AG09319 (cell line): ENCODE results near the gene ARHGAP15.

Source experiments
- DNase-seq: peaks from one replicate; pipeline ENCODE4 v3.0.0-alpha.2; 2010; ENCODE audit warnings: low read depth; ENCODE audit errors: extremely low read depth
- CTCF ChIP-seq: IDR thresholded peaks from 2 replicates; pipeline ENCODE4 v1.5.1; 2011; ENCODE audit warnings: low read depth, mild to moderate bottlenecking, inconsistent platforms, low read length, moderate library complexity

Gene ARHGAP15

GRCh38 chr2:143640826-143641225, 511.6 kb downstream of the ARHGAP15 start:
- DNase-seq, result no peak

DNA sequence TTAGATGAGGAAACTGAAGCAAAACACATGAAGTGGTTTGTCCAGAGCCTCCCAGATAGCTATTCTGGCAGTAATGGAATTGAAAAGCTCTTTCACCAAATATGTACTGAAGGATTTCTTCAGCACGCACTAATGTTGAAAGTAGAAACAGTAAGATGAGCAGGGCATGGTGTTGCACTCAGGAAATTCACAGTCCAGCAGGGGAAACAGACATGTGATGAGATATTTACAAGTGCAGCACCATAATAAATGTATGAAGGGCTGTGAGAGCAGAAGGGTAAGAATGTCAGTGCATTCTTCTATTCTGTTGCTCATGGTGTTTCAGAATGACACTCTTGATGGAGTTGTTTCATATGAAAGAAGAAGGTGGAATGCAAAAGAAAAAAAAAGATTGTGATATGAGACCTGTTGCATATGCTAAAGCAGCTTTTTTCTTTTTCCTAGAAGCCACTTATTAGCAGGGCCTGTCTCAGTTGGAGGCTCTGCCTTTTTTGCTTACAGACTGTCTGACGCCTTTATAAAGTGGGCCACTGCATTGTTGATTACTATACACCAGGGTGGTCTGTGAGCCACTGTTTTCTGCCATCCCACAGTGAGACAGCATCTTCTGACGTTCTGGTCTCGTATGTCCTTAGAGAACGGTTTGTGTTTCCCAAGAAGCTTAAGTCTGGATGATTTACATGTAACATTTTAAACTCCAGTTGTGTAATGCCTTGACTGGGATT, 516.9 kb downstream of the ARHGAP15 start:
- no peak for TF ChIP-seq CTCF
- DNase-seq, result no peak

More at GRCh38 chr2:143640826-143641225, 511.6 kb downstream of the ARHGAP15 start:
- TF ChIP-seq CTCF, result no peak

GRCh38 chr2:143649226-143649740, 520.1 kb downstream of the ARHGAP15 start:
- no peak for TF ChIP-seq CTCF
- DNase-seq, result no peak

DNA sequence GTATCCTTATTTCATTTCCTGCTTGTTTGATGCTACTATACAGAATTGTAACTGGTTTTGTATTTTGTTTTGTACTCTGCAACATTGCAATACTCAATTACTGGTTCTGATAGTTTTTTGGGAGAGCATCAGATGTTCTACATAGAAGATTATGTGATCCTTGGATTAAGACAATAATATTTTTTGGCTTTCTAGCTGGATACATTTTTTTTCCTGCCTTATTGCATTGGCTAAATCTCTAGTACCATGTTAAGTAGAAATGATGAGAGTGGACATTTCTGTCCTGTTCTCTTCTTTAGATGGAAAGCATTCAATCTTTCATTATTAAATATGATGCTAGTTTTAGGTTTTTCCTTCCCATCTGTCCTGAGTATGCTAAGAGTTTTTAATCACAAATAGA, 523.5 kb downstream of the ARHGAP15 start:
- no peak for TF ChIP-seq CTCF
- DNase-seq, result no peak

- no peak for TF ChIP-seq CTCF
- DNase-seq, result no peak
Measured at GRCh38 chr2:143668234-143668633, 539.0 kb downstream of the ARHGAP15 start.

DNA sequence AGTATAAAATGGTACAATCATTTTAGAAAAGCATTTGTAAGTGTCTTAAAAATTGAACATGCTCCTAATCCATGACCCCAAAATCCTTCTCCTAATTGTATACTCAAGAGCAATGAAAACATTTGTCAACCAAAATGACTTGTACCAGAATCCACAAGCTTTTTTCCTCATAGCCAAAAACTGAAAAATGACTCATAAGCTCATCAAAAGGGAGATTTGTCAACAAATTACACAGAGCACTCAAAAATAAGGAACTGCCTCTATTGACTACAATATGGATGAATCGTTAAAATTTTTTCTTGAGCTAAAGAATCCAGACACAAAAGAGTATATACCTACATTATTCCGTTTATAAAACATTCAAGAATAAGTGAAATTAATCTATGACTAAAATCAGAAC, 544.8 kb downstream of the ARHGAP15 start:
- DNase-seq, result no peak
- TF ChIP-seq CTCF, result no peak

GRCh38 chr2:143675021-143675420, 545.8 kb downstream of the ARHGAP15 start:
- no peak for TF ChIP-seq CTCF
- DNase-seq, result no peak
